Mammary epithelial cell (primary cell): ENCODE results near the gene ATIC.

Experiments
- CTCF ChIP-seq, 2 donors: IDR thresholded peaks in 1 of 2; conservative IDR thresholded peaks in 1 of 2; 2 replicates each; pipeline ENCODE4 v1.5.1; 2011 to 2012; ENCODE audit warnings: inconsistent platforms in 2 of 2, low read length in 2 of 2, mild to moderate bottlenecking in 2 of 2, control low read depth in 1 of 2, low read depth in 1 of 2; ENCODE audit not compliant: insufficient read depth in 1 of 2; ENCODE audit errors: extremely low read depth in 1 of 2
- EZH2 ChIP-seq: IDR thresholded peaks from 2 replicates; pipeline ENCODE4 v1.6.1; 2012; ENCODE audit warnings: low read length, inconsistent platforms, borderline replicate concordance

GRCh38 chr2:215372968-215373649 lies 61.2 kb downstream of the ATIC start:
- TF ChIP-seq CTCF (conservative IDR thresholded peaks at IDR 0.05 in 1 of 2, IDR thresholded peaks at IDR 0.05 in 1 of 2; ENCODE audit: extremely low read depth in 1 of 2, insufficient read depth in 1 of 2, low read depth in 1 of 2, low read length in 2 of 2), result no peak
- no peak for TF ChIP-seq EZH2
